Gastrocnemius medialis (tissue), 4 donors: ENCODE results near the gene GNAI1. TPM values are rescaled to one million over a fixed set of nuclear protein-coding genes. Genes with fewer than 3 reads are reported as not detected.

Source experiments
- ATAC-seq, 2 donors: fragments of 150-250 bp; one replicate each; pipeline ENCODE4 v1.9.1; 2016
- DNase-seq, 2 donors: peaks; one replicate each; pipeline ENCODE4 v3.0.0-alpha.2; 2019
- H3K27ac ChIP-seq, 4 donors: fragments of 200-600 bp; sonication (generic); 1 replicate in 1 of 4; 2 replicates in 3 of 4; pipeline ENCODE4 v1.5.1; 2016 to 2018; ENCODE audit warnings: mild to moderate bottlenecking in 2 of 4, moderate library complexity in 1 of 4
- H3K27me3 ChIP-seq, 3 donors: fragments of 200-600 bp; sonication (generic) in 2 of 3; 1 replicate in 1 of 3; 2 replicates in 2 of 3; pipeline versions ENCODE4 v1.5.1 to v1.6.0; 2016 to 2019; ENCODE audit warnings: mild to moderate bottlenecking in 1 of 3, moderate library complexity in 1 of 3
- H3K36me3 ChIP-seq, 2 donors: fragments of 200-600 bp; sonication (generic) in 1 of 2; one replicate each; pipeline ENCODE4 v1.5.1; 2017 to 2018
- H3K4me1 ChIP-seq, 2 donors: fragments of 200-600 bp; sonication (generic) in 1 of 2; one replicate each; pipeline ENCODE4 v1.5.1; 2016 to 2017; ENCODE audit warnings: mild to moderate bottlenecking in 2 of 2
- H3K4me3 ChIP-seq, 4 donors: fragments of 200-600 bp; sonication (generic) in 3 of 4; 1 replicate in 1 of 4; 2 replicates in 3 of 4; pipeline ENCODE4 v1.5.1; 2016 to 2019; ENCODE audit warnings: mild to moderate bottlenecking in 2 of 4
- H3K9me3 ChIP-seq, 3 donors: fragments of 200-600 bp; sonication (generic) in 2 of 3; 1 replicate in 1 of 3; 2 replicates in 2 of 3; pipeline ENCODE4 v1.5.1; 2016 to 2019
- POLR2A ChIP-seq, 2 donors: fragments of 450-650 bp; IDR thresholded peaks; one replicate each; pipeline ENCODE4 v1.6.1; 2017; ENCODE audit warnings: antibody characterized with exemption in 2 of 2, mild to moderate bottlenecking in 2 of 2, moderate library complexity in 2 of 2
- in situ Hi-C, 4 donors: fragments of 200-750 bp; cut with MboI; loops; one replicate each; pipeline versions ENCODE4 v1.15.0 to v1.8.0; 2017; ENCODE audit warnings: low sequenced_read_pairs in 4 of 4
- intact Hi-C: fragments of 100-400 bp; cut with DNase I; formaldehyde crosslinking; loops from one replicate; pipeline ENCODE4 v1.15.1; 2023; ENCODE audit warnings: low total_unique reads
- total RNA-seq, 4 donors: library from RNA; depleted of rRNA; stranded (reverse); fragments of >200 nt; gene quantifications; one replicate each; pipeline versions ENCODE4 v1.1.0 to v1.2.3, GENCODE V29; 2016
- TF ChIP-seq, protein P1 (sequence below), 5 experiments: fragments of 450-650 bp in 3 of 5; fragments of 200-600 bp in 2 of 5; sonication (generic) in 2 of 5; IDR thresholded peaks in 4 of 5; conservative IDR thresholded peaks in 1 of 5; 1 replicate in 4 of 5; 2 replicates in 1 of 5; pipeline ENCODE4 v1.5.1; 2016 to 2019; ENCODE audit warnings: antibody characterized with exemption in 5 of 5, mild to moderate bottlenecking in 3 of 5, moderate library complexity in 3 of 5

The GNAI1 gene
- total RNA-seq, 4 donors from 2014 or later: 6.5 to 13.0 (median 8.3) TPM

- Histone ChIP-seq H3K4me3 (no peak overlapping the region), H3K36me3 (no peaks in the 10 kb centered on the region), H3K4me1 (no peaks in the 10 kb centered on the region), H3K27me3 (no peaks in the 10 kb centered on the region), H3K9me3 (no peaks in the 10 kb centered on the region), H3K27ac (no peak overlapping the region)
- in situ Hi-C loops: no loop called here
- DNase-seq: no peak
- ATAC-seq: no peak
- TF ChIP-seq, protein P1, sequence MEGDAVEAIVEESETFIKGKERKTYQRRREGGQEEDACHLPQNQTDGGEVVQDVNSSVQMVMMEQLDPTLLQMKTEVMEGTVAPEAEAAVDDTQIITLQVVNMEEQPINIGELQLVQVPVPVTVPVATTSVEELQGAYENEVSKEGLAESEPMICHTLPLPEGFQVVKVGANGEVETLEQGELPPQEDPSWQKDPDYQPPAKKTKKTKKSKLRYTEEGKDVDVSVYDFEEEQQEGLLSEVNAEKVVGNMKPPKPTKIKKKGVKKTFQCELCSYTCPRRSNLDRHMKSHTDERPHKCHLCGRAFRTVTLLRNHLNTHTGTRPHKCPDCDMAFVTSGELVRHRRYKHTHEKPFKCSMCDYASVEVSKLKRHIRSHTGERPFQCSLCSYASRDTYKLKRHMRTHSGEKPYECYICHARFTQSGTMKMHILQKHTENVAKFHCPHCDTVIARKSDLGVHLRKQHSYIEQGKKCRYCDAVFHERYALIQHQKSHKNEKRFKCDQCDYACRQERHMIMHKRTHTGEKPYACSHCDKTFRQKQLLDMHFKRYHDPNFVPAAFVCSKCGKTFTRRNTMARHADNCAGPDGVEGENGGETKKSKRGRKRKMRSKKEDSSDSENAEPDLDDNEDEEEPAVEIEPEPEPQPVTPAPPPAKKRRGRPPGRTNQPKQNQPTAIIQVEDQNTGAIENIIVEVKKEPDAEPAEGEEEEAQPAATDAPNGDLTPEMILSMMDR (IDR thresholded peaks at IDR 0.05 in 4 of 5, conservative IDR thresholded peaks at IDR 0.05 in 1 of 5): no peak
- TF ChIP-seq POLR2A (IDR thresholded peaks at IDR 0.05): no peak
- intact Hi-C loops: no loop called here
Measured at GRCh38 chr7:80253237-80253636, 118.6 kb downstream of the GNAI1 start.

- in situ Hi-C loops: no loop called here
- ATAC-seq (no peak), DNase-seq (no peak)
- TF ChIP-seq, protein P1 (IDR thresholded peaks at IDR 0.05 in 4 of 5, conservative IDR thresholded peaks at IDR 0.05 in 1 of 5): no peak
- no peak for TF ChIP-seq POLR2A (IDR thresholded peaks at IDR 0.05)
- no peak overlapping the region for H3K27ac ChIP-seq
- H3K4me1 ChIP-seq: no peaks in the 10 kb centered on the region
- intact Hi-C loops: no loop called here
- H3K4me3 ChIP-seq: no peak overlapping the region
- H3K36me3 ChIP-seq: no peaks in the 10 kb centered on the region
- no peaks in the 10 kb centered on the region for H3K27me3 ChIP-seq
- no peaks in the 10 kb centered on the region for H3K9me3 ChIP-seq
Measured at GRCh38 chr7:80253653-80254052, 119.0 kb downstream of the GNAI1 start.

DNA sequence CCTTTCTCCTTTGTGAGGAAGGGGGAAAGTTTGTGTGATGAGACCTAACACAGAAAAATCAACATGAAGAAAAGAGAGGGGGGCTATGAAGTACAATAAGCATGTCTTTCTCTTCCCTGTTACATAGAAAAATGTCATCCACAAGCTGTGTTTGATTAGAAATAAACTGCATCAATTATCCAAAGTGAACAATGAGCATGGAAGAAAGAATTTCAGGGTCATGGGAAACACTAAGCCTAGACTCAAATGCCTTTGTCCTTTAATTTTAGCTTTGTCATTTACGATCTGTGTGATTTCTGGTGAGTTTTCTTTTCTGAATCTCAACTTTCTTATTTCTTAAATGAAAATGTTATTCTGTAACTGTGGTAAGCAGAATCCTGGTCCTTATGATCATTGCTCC, 121.0 kb downstream of the GNAI1 start:
- Histone ChIP-seq H3K4me3 (no peak overlapping the region), H3K27me3 (no peaks in the 10 kb centered on the region), H3K9me3 (no peaks in the 10 kb centered on the region), H3K36me3 (no peaks in the 10 kb centered on the region), H3K4me1 (no peaks in the 10 kb centered on the region), H3K27ac (no peak overlapping the region)
- DNase-seq (no peak), ATAC-seq (no peak)
- TF ChIP-seq, protein P1 (IDR thresholded peaks at IDR 0.05 in 4 of 5, conservative IDR thresholded peaks at IDR 0.05 in 1 of 5): no peak
- TF ChIP-seq POLR2A (IDR thresholded peaks at IDR 0.05): no peak
- intact Hi-C loops (no loop called here), in situ Hi-C loops (no loop called here)

GRCh38 chr7:80257756-80258155, 123.1 kb downstream of the GNAI1 start:
- TF ChIP-seq, protein P1 (IDR thresholded peaks at IDR 0.05 in 4 of 5, conservative IDR thresholded peaks at IDR 0.05 in 1 of 5): no peak
- no peak for TF ChIP-seq POLR2A (IDR thresholded peaks at IDR 0.05)
- no peak overlapping the region for H3K4me3 ChIP-seq
- no peaks in the 10 kb centered on the region for H3K9me3 ChIP-seq
- no peaks in the 10 kb centered on the region for H3K36me3 ChIP-seq
- ATAC-seq (no peak), DNase-seq (no peak)
- H3K4me1 ChIP-seq: no peaks in the 10 kb centered on the region
- no peaks in the 10 kb centered on the region for H3K27me3 ChIP-seq
- in situ Hi-C loops: no loop called here
- no peak overlapping the region for H3K27ac ChIP-seq
- intact Hi-C loops: no loop called here

DNA sequence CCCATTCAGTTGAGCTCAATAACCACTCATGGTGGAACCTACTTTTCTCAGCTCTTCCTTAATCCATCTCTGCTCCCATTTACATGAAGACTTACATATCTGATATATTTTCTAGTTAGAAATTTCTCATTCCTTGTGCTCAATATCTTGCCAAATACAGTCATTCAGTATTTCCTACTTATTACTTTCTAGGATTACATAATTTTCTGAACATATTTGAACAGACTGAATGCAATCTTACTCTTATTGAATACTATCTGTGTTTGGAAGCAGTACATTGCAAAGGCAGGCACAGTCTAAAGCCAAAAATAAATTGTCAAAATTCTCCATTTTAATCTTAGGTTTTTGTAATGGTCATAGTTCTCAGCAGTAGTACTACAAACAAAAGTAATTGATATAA, 126.0 kb downstream of the GNAI1 start:
- in situ Hi-C loops (no loop called here), intact Hi-C loops (no loop called here)

More for the DNA sequence above, 126.0 kb downstream of the GNAI1 start:
- TF ChIP-seq, protein P1 (IDR thresholded peaks at IDR 0.05 in 4 of 5, conservative IDR thresholded peaks at IDR 0.05 in 1 of 5): no peak
- no peak for TF ChIP-seq POLR2A (IDR thresholded peaks at IDR 0.05)
- no peak overlapping the region for H3K27ac ChIP-seq
- no peaks in the 10 kb centered on the region for H3K36me3 ChIP-seq
- no peak overlapping the region for H3K4me3 ChIP-seq
- no peaks in the 10 kb centered on the region for H3K4me1 ChIP-seq
- DNase-seq (no peak), ATAC-seq (no peak)
- no peaks in the 10 kb centered on the region for H3K9me3 ChIP-seq
- H3K27me3 ChIP-seq: no peaks in the 10 kb centered on the region
